ENCODE measurements around the gene CAMSAP1. TPM values are rescaled to one million over a fixed set of nuclear protein-coding genes. Genes with fewer than 3 reads are reported as not detected.

CAMSAP1 gene
- polyA plus RNA-seq, 1 donor from 2014 or later = 58.5 TPM

DNA sequence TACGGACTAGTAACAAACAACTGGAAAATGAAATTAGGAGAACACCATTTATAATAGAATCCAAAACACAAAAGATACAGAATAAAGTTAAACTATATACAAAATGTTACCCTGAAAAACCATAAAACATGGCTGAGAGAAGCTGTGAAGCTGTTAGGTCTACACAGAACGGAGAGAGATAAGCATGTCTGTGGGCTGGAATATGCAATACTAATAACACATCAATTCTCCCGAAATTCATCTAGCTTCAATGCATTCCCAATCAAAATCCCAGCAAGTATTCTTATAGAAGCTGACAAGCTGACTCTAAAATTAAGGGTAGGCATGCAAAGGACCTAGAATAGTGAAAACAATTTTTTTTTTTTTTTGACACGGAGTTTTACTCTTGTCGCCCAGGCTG is 32.5 kb downstream of the CAMSAP1 start (continued):
- TF ChIP-seq, protein P1, sequence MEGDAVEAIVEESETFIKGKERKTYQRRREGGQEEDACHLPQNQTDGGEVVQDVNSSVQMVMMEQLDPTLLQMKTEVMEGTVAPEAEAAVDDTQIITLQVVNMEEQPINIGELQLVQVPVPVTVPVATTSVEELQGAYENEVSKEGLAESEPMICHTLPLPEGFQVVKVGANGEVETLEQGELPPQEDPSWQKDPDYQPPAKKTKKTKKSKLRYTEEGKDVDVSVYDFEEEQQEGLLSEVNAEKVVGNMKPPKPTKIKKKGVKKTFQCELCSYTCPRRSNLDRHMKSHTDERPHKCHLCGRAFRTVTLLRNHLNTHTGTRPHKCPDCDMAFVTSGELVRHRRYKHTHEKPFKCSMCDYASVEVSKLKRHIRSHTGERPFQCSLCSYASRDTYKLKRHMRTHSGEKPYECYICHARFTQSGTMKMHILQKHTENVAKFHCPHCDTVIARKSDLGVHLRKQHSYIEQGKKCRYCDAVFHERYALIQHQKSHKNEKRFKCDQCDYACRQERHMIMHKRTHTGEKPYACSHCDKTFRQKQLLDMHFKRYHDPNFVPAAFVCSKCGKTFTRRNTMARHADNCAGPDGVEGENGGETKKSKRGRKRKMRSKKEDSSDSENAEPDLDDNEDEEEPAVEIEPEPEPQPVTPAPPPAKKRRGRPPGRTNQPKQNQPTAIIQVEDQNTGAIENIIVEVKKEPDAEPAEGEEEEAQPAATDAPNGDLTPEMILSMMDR (IDR thresholded peaks at IDR 0.05; ENCODE audit: poor library complexity, severe bottlenecking) = no peak
- TF ChIP-seq SMC3 (conservative IDR thresholded peaks at IDR 0.05; ENCODE audit: poor library complexity) = no peak

DNA sequence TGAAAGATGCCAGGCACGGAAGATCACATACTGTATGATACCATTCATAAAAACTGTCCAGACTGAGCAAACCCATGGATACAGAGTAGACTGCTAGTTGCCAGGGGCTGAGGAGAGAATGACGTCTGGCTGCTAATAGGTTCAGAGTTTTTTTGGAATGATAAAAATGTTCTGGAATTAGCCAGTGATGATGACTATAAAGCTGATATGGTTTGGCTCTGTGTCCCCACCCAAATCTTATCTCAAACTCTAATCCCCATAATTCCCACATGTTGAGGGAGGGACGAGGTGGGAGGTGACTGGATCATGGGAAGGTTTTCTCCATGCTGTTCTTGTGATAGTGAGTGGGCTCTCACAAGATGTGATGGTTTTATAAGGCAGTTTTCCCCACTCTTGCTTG is 37.4 kb downstream of the CAMSAP1 start:
- Histone ChIP-seq H3K4me2 (ENCODE audit: low read length) (no peak overlapping the region), H3K9me2 (ENCODE audit: insufficient read depth, low read length) (no peaks in the 10 kb centered on the region), H4K20me1 (ENCODE audit: insufficient read depth) (peaks cover 8% of the 10 kb centered on the region), H3K36me3 (ENCODE audit: insufficient read depth, low read length) (no peaks in the 10 kb centered on the region), H3K79me2 (replicated peaks; ENCODE audit: insufficient read depth, low read length) (peaks cover 92% of the 10 kb centered on the region), H3K9me3 (ENCODE audit: low read length) (no peaks in the 10 kb centered on the region), H3K4me3 (ENCODE audit: low read length) (no peak overlapping the region), H3K27me3 (ENCODE audit: insufficient read depth, low read depth, low read length) (no peaks in the 10 kb centered on the region), H3F3A (ENCODE audit: insufficient read depth, low read length, poor library complexity, severe bottlenecking) (no peaks in the 10 kb centered on the region), H2AFZ (ENCODE audit: low read depth, low read length) (no peak overlapping the region), H3K27ac (ENCODE audit: low read length) (no peak overlapping the region), H3K9ac (ENCODE audit: low read length) (no peak overlapping the region)
- TF ChIP-seq EP300 (conservative IDR thresholded peaks at IDR 0.05; ENCODE audit: poor library complexity, severe bottlenecking) (no peak), POLR2AphosphoS5 (IDR thresholded peaks at IDR 0.05) (no peak), EZH2 (IDR thresholded peaks at IDR 0.05; ENCODE audit: borderline replicate concordance, insufficient read depth, low read length, poor library complexity, severe bottlenecking) (no peak), SMC3 (conservative IDR thresholded peaks at IDR 0.05; ENCODE audit: poor library complexity) (no peak), MXI1 (conservative IDR thresholded peaks at IDR 0.05; ENCODE audit: poor library complexity, severe bottlenecking) (no peak), RAD21 (conservative IDR thresholded peaks at IDR 0.05) (no peak), TAF1 (IDR thresholded peaks at IDR 0.05; ENCODE audit: low read depth) (no peak)
- TF ChIP-seq, protein P1 (IDR thresholded peaks at IDR 0.05; ENCODE audit: poor library complexity, severe bottlenecking) = no peak
- TF ChIP-seq, protein P2, sequence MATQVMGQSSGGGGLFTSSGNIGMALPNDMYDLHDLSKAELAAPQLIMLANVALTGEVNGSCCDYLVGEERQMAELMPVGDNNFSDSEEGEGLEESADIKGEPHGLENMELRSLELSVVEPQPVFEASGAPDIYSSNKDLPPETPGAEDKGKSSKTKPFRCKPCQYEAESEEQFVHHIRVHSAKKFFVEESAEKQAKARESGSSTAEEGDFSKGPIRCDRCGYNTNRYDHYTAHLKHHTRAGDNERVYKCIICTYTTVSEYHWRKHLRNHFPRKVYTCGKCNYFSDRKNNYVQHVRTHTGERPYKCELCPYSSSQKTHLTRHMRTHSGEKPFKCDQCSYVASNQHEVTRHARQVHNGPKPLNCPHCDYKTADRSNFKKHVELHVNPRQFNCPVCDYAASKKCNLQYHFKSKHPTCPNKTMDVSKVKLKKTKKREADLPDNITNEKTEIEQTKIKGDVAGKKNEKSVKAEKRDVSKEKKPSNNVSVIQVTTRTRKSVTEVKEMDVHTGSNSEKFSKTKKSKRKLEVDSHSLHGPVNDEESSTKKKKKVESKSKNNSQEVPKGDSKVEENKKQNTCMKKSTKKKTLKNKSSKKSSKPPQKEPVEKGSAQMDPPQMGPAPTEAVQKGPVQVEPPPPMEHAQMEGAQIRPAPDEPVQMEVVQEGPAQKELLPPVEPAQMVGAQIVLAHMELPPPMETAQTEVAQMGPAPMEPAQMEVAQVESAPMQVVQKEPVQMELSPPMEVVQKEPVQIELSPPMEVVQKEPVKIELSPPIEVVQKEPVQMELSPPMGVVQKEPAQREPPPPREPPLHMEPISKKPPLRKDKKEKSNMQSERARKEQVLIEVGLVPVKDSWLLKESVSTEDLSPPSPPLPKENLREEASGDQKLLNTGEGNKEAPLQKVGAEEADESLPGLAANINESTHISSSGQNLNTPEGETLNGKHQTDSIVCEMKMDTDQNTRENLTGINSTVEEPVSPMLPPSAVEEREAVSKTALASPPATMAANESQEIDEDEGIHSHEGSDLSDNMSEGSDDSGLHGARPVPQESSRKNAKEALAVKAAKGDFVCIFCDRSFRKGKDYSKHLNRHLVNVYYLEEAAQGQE (IDR thresholded peaks at IDR 0.05; ENCODE audit: borderline replicate concordance) = no peak

DNA sequence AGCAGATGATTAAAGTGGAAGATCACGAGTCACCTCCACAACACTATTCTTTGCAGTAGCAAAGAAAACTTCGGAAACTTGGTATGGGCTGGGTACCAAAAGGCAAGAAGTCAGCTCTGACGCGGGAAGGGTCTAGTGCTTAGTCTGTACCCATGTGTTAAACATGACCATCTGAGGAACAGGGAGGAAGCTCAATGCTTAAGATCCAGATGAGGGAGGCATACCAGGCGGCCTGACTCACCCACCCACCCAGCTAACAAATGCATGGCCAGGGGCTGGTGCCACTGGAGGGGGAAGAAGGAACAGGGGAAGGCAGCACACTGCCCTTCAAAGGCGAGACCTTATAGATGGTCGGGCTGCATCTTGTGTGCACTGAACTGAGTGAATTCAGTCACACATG is 41.8 kb downstream of the CAMSAP1 start:
- Histone ChIP-seq H3F3A (ENCODE audit: insufficient read depth, low read length, poor library complexity, severe bottlenecking) (no peaks in the 10 kb centered on the region), H3K9me2 (ENCODE audit: insufficient read depth, low read length) (no peaks in the 10 kb centered on the region), H3K4me3 (ENCODE audit: low read length) (no peak overlapping the region), H2AFZ (ENCODE audit: low read depth, low read length) (no peak overlapping the region), H3K9ac (ENCODE audit: low read length) (no peak overlapping the region), H3K9me3 (ENCODE audit: low read length) (no peaks in the 10 kb centered on the region), H3K27me3 (ENCODE audit: insufficient read depth, low read depth, low read length) (no peaks in the 10 kb centered on the region), H3K27ac (ENCODE audit: low read length) (no peak overlapping the region), H3K79me2 (replicated peaks; ENCODE audit: insufficient read depth, low read length) (peaks cover 86% of the 10 kb centered on the region), H3K36me3 (ENCODE audit: insufficient read depth, low read length) (no peaks in the 10 kb centered on the region), H4K20me1 (ENCODE audit: insufficient read depth) (peaks cover 26% of the 10 kb centered on the region), H3K4me2 (ENCODE audit: low read length) (no peak overlapping the region)
- TF ChIP-seq, protein P1 (IDR thresholded peaks at IDR 0.05; ENCODE audit: poor library complexity, severe bottlenecking) = no peak
- TF ChIP-seq MXI1 (conservative IDR thresholded peaks at IDR 0.05; ENCODE audit: poor library complexity, severe bottlenecking) = no peak
- no peak for TF ChIP-seq EZH2 (IDR thresholded peaks at IDR 0.05; ENCODE audit: borderline replicate concordance, insufficient read depth, low read length, poor library complexity, severe bottlenecking)
- TF ChIP-seq TAF1 (IDR thresholded peaks at IDR 0.05; ENCODE audit: low read depth) = no peak
- no peak for TF ChIP-seq EP300 (conservative IDR thresholded peaks at IDR 0.05; ENCODE audit: poor library complexity, severe bottlenecking)
- TF ChIP-seq, protein P2 (IDR thresholded peaks at IDR 0.05; ENCODE audit: borderline replicate concordance) = no peak
- TF ChIP-seq RAD21 (conservative IDR thresholded peaks at IDR 0.05) = no peak
- no peak for TF ChIP-seq POLR2AphosphoS5 (IDR thresholded peaks at IDR 0.05)
- no peak for TF ChIP-seq SMC3 (conservative IDR thresholded peaks at IDR 0.05; ENCODE audit: poor library complexity)

All from neural cell (in vitro differentiated cells).